AG04449 (cell line): ENCODE results near the gene TADA2A.

ENCODE experiments used
- CTCF ChIA-PET: fragments of 350-600 bp; formaldehyde crosslinking; extraction: SDS; loops from one replicate; lab custom pipeline; 2021; ENCODE audit warnings: antibody characterized with exemption; lab: Yijun Ruan, JAX
- POLR2A ChIA-PET: fragments of 400-600, 350-600 bp; formaldehyde crosslinking; extraction: SDS; loops from one replicate; lab custom pipeline; 2020; ENCODE audit warnings: antibody characterized with exemption, inconsistent platforms; lab: Yijun Ruan, JAX
- DNase-seq: peaks from one replicate; pipeline ENCODE4 v3.0.0-alpha.2; 2010; ENCODE audit warnings: low read depth, low spot score
- H3K4me3 ChIP-seq: 2 replicates; pipeline ENCODE4 v1.5.1; 2011; ENCODE audit warnings: low read depth, mild to moderate bottlenecking, control low read depth, low read length
- CTCF ChIP-seq: IDR thresholded peaks from one replicate; pipeline ENCODE4 v1.5.1; 2011; ENCODE audit warnings: mild to moderate bottlenecking, moderate library complexity, low read length, control low read depth, inconsistent platforms; ENCODE audit not compliant: insufficient read depth; ENCODE audit errors: missing control alignments

Gene TADA2A

GRCh38 chr17:37527249-37527851, 120.7 kb downstream of the TADA2A start:
- peak; percentile 67 for TF ChIP-seq CTCF
- H3K4me3 ChIP-seq: no peak overlapping the region
- POLR2A ChIA-PET: no interaction called here
- CTCF ChIA-PET: interaction anchor here (0.6 to 4.2 kb wide), 17 partner anchors 10 to 318 kb away, joined by 3 to 52 read pairs (median 4); no protein-coding TSS in a partner anchor
- DNase-seq: no peak
